H1 (cell line): ENCODE measurements around the gene MPPE1. TPM values are rescaled to one million over a fixed set of nuclear protein-coding genes. Genes with fewer than 3 reads are reported as not detected.

Experiments used
- ASH2L ChIP-seq: fragments of 200-600, 300-600 bp; sonication (generic); IDR thresholded peaks from one replicate; pipeline ENCODE4 v1.7.1; 2017; ENCODE audit warnings: low read length
- BRCA1 ChIP-seq: IDR thresholded peaks from 2 replicates; pipeline ENCODE4 v1.6.1; 2012; ENCODE audit warnings: low read depth, low read length, improper control_type of control experiment
- CBX8 ChIP-seq: fragments of 300-800, 300-1000 bp; sonication (generic); IDR thresholded peaks from 2 replicates; pipeline ENCODE4 v1.7.1; 2016; ENCODE audit warnings: low read depth, low read length, borderline replicate concordance
- EZH2 ChIP-seq: fragments of 200-600 bp; sonication (generic); IDR thresholded peaks from 2 replicates; pipeline ENCODE4 v1.7.1; 2012; ENCODE audit warnings: low read depth, mild to moderate bottlenecking, moderate library complexity, low read length, inconsistent platforms; ENCODE audit not compliant: severe bottlenecking
- HDAC2 ChIP-seq, 2 experiments: fragments of 300-600 bp in 1 of 2; sonication (generic) in 1 of 2; IDR thresholded peaks; 2 replicates each; pipeline ENCODE4 v1.6.1; 2011 to 2012; ENCODE audit warnings: low read depth in 2 of 2, low read length in 2 of 2, mild to moderate bottlenecking in 2 of 2, moderate library complexity in 2 of 2, borderline replicate concordance in 1 of 2, inconsistent platforms in 1 of 2
- KDM5A ChIP-seq: fragments of 200-600 bp; IDR thresholded peaks from 2 replicates; pipeline ENCODE4 v1.7.1; 2012; ENCODE audit warnings: mild to moderate bottlenecking, low read length, inconsistent platforms, mixed read lengths
- SP2 ChIP-seq: IDR thresholded peaks from 2 replicates; pipeline ENCODE4 v1.6.1; 2012; ENCODE audit warnings: mild to moderate bottlenecking, low read length, inconsistent platforms
- TAF1 ChIP-seq: IDR thresholded peaks from 2 replicates; pipeline ENCODE4 v1.6.1; 2011; ENCODE audit warnings: mild to moderate bottlenecking, low read depth, low read length
- polyA plus RNA-seq, 7 experiments: library from polyadenylated mRNA; depleted of rRNA in 3 of 7; stranded (reverse) in 5 of 7; unstranded in 2 of 7; fragments of >200 nt in 5 of 7; fragments of 200-250 nt in 2 of 7; gene quantifications; 1 replicate in 5 of 7; 2 replicates in 1 of 7; 4 replicates in 1 of 7; pipeline versions ENCODE4 v1.2.1 to v1.2.3, GENCODE V29; 2011 to 2013; ENCODE audit warnings: missing spikeins in 2 of 7, mixed read lengths in 2 of 7
- total RNA-seq: library from RNA; stranded (reverse); fragmentation: NEBNext Ultra II Directional; extraction: Animal tissue kit (Norgen Biotek cat#: 25700); gene quantifications from 2 replicates; pipeline ENCODE4 v1.2.1, GENCODE V29; 2021
- TF ChIP-seq, protein P1 (sequence below): IDR thresholded peaks from 2 replicates; pipeline ENCODE4 v1.6.1; 2011; ENCODE audit warnings: low read length, improper control_type of control experiment
- TF ChIP-seq, protein P2 (sequence below): IDR thresholded peaks from 2 replicates; pipeline ENCODE4 v1.6.1; 2012; ENCODE audit warnings: inconsistent platforms

The MPPE1 gene
- total and polyA plus RNA-seq, 2 of the 8 experiments (the other 6 are each of a cell fraction or from before 2014, with no cell fraction given) = 13.7 to 20.9 TPM

DNA sequence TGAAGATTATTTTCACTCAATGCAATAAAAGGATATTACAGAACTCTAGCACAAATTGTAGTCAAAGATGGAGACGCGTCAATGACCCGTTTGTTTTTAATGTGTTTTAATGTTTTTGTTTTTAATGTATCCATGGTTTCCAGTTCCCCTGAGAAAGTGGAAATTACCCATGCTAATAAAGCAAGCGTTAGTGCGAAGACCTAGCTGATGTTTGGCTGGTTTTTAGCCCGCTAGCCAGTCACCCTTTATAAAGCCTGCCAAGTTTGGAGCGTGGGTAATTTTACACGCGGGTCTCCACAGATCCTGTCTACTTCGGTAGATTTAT, 57.3 kb downstream of the MPPE1 start (continued):
- TF ChIP-seq, protein P1, sequence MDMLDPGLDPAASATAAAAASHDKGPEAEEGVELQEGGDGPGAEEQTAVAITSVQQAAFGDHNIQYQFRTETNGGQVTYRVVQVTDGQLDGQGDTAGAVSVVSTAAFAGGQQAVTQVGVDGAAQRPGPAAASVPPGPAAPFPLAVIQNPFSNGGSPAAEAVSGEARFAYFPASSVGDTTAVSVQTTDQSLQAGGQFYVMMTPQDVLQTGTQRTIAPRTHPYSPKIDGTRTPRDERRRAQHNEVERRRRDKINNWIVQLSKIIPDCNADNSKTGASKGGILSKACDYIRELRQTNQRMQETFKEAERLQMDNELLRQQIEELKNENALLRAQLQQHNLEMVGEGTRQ = no peak
- TF ChIP-seq CBX8 (no peak), SP2 (no peak), HDAC2 (IDR thresholded peaks at IDR 0.05; ENCODE audit: borderline replicate concordance in 1 of 2, low read depth in 2 of 2, low read length in 2 of 2) (no peak), BRCA1 (no peak), ASH2L (no peak), TAF1 (no peak), KDM5A (no peak), EZH2 (no peak)
- TF ChIP-seq, protein P2, sequence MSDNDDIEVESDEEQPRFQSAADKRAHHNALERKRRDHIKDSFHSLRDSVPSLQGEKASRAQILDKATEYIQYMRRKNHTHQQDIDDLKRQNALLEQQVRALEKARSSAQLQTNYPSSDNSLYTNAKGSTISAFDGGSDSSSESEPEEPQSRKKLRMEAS = no peak
